Measurements from ENCODE around the gene SH2D4B. TPM values are rescaled to one million over a fixed set of nuclear protein-coding genes. Genes with fewer than 3 reads are reported as not detected.
A peak's percentile ranks its signal among the peaks of the same experiment; 100 is the strongest.

The SH2D4B gene
- total RNA-seq, 4 donors from 2014 or later: 0.18 to 0.23 TPM; not detected in 2

GRCh38 chr10:80691441-80691840 lies 153.7 kb downstream of the SH2D4B start:
- no peak for DNase-seq (ENCODE audit: low spot score in 2 of 2)
- TF ChIP-seq POLR2A (IDR thresholded peaks at IDR 0.05): no peak
- TF ChIP-seq CTCF (IDR thresholded peaks at IDR 0.05): no peak
- TF ChIP-seq EP300 (IDR thresholded peaks at IDR 0.05): no peak
- TF ChIP-seq POLR2AphosphoS5 (IDR thresholded peaks at IDR 0.05): no peak
- H3K27me3 ChIP-seq: no peaks in the 10 kb centered on the region
- no peaks in the 10 kb centered on the region for H3K36me3 ChIP-seq
- no peak overlapping the region for H3K4me3 ChIP-seq
- H3K27ac ChIP-seq: no peak overlapping the region
- H3K4me1 ChIP-seq: no peaks in the 10 kb centered on the region
- no peaks in the 10 kb centered on the region for H3K9me3 ChIP-seq

- TF ChIP-seq POLR2A (IDR thresholded peaks at IDR 0.05) (no peak), CTCF (IDR thresholded peaks at IDR 0.05) (no peak), EP300 (IDR thresholded peaks at IDR 0.05) (no peak), POLR2AphosphoS5 (IDR thresholded peaks at IDR 0.05) (no peak)
- no peaks in the 10 kb centered on the region for H3K27me3 ChIP-seq
- no peaks in the 10 kb centered on the region for H3K4me1 ChIP-seq
- no peaks in the 10 kb centered on the region for H3K36me3 ChIP-seq
- no peak overlapping the region for H3K27ac ChIP-seq
- H3K4me3 ChIP-seq: no peak overlapping the region
- H3K9me3 ChIP-seq: no peaks in the 10 kb centered on the region
- 90% methylated on average over 3 of the region's 3 CpGs for WGBS
- no peak for DNase-seq (ENCODE audit: low spot score in 2 of 2)
Measured at GRCh38 chr10:80693565-80693964, 155.9 kb downstream of the SH2D4B start.

GRCh38 chr10:80694930-80695329 lies 157.2 kb downstream of the SH2D4B start:
- no peaks in the 10 kb centered on the region for H3K4me1 ChIP-seq
- no peak for DNase-seq (ENCODE audit: low spot score in 2 of 2)
- H3K9me3 ChIP-seq: no peaks in the 10 kb centered on the region
- no peak overlapping the region for H3K4me3 ChIP-seq
- WGBS: 75% methylated on average over 5 of the region's 5 CpGs
- H3K36me3 ChIP-seq: no peaks in the 10 kb centered on the region
- no peaks in the 10 kb centered on the region for H3K27me3 ChIP-seq
- TF ChIP-seq CTCF (IDR thresholded peaks at IDR 0.05) (no peak), POLR2A (IDR thresholded peaks at IDR 0.05) (no peak), EP300 (IDR thresholded peaks at IDR 0.05) (no peak), POLR2AphosphoS5 (IDR thresholded peaks at IDR 0.05) (no peak)
- H3K27ac ChIP-seq: peak overlapping the region; percentile 1

Other genes starting within 250 kb of the SH2D4B start
- gene MAT1A, start 248.2 kb upstream of the SH2D4B start, total RNA-seq: 10 to 100 TPM in 1 of 4 donors, 1 to 10 TPM in 3; 3.3 to 13.3 (median 4.9) TPM
- not detected for gene DYDC1, start 181.1 kb upstream of the SH2D4B start, total RNA-seq
- 1 to 10 TPM in 1 of 4 donors, not detected in 3; 2.4 TPM for gene DYDC2, start 181.1 kb upstream of the SH2D4B start, total RNA-seq
- gene PRXL2A, start 129.4 kb upstream of the SH2D4B start, total RNA-seq: 100 to 1,000 TPM in 3 of 4 donors, 10 to 100 TPM in 1; 91.0 to 106 (median 105) TPM
- 100 to 1,000 TPM in 3 of 4 donors, 10 to 100 TPM in 1; 99.7 to 145 (median 122) TPM for gene TSPAN14, start 83.6 kb upstream of the SH2D4B start, total RNA-seq